Astrocyte of the spinal cord (primary cell): Measurements from ENCODE around the gene MAGEB17.

Experiments
- DNase-seq: peaks from one replicate; pipeline ENCODE4 v3.0.0; 2011; ENCODE audit warnings: low read depth, low spot score
- H3K4me3 ChIP-seq: 2 replicates; pipeline ENCODE4 v1.5.1; 2011; ENCODE audit warnings: low read depth, mild to moderate bottlenecking, low read length, moderate library complexity
- in situ Hi-C: cut with HindIII; loops from 2 replicates; pipeline ENCODE4 v1.10.0; 2017; ENCODE audit warnings: low sequenced_read_pairs
- TF ChIP-seq, protein P1 (sequence below): IDR thresholded peaks from 2 replicates; pipeline ENCODE4 v1.5.1; 2012; ENCODE audit warnings: low read depth, mild to moderate bottlenecking, low read length, inconsistent platforms

The MAGEB17 gene, protein sequence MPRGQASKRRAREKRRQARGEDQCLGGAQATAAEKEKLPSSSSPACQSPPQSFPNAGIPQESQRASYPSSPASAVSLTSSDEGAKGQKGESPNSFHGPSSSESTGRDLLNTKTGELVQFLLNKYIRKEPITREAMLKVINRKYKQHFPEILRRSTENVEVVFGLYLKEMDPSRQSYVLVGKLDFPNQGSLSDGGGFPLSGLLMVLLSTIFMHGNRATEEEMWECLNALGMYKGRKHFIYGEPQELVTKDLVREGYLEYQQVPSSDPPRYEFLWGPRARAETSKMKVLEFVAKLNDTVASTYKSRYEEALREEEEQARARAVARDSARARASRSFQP

DNA sequence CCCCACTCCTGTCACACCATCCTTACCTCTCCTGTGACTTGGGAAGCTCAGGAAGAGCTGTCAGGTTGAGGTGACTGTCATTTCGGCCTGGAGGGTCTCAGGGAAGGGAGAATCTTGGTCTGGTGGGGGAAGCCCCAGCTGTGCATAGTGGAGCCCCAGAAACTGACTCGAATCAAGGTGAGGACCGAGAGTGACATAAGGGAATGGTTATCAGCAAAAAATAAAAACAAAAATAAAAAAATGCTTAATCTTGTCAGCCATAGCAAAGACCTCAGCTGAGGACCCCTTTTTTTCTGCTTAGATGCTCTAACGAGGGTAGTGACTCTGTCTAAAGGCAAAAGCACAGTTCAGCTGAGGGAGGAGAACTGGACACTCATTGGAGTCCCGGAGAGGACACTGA lies at the start of gene MAGEB17:
Gene MAGEB17, plus strand, starts transcription at position 301 of the 400 bp plus-strand sequence. CDS start 2,902 bp downstream, outside the sequence.
- no peak within 1 kb of the TSS for H3K4me3 ChIP-seq
- DNase-seq = no peak
- TF ChIP-seq, protein P1, sequence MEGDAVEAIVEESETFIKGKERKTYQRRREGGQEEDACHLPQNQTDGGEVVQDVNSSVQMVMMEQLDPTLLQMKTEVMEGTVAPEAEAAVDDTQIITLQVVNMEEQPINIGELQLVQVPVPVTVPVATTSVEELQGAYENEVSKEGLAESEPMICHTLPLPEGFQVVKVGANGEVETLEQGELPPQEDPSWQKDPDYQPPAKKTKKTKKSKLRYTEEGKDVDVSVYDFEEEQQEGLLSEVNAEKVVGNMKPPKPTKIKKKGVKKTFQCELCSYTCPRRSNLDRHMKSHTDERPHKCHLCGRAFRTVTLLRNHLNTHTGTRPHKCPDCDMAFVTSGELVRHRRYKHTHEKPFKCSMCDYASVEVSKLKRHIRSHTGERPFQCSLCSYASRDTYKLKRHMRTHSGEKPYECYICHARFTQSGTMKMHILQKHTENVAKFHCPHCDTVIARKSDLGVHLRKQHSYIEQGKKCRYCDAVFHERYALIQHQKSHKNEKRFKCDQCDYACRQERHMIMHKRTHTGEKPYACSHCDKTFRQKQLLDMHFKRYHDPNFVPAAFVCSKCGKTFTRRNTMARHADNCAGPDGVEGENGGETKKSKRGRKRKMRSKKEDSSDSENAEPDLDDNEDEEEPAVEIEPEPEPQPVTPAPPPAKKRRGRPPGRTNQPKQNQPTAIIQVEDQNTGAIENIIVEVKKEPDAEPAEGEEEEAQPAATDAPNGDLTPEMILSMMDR = no peak
- in situ Hi-C loops = no loop called here

DNA sequence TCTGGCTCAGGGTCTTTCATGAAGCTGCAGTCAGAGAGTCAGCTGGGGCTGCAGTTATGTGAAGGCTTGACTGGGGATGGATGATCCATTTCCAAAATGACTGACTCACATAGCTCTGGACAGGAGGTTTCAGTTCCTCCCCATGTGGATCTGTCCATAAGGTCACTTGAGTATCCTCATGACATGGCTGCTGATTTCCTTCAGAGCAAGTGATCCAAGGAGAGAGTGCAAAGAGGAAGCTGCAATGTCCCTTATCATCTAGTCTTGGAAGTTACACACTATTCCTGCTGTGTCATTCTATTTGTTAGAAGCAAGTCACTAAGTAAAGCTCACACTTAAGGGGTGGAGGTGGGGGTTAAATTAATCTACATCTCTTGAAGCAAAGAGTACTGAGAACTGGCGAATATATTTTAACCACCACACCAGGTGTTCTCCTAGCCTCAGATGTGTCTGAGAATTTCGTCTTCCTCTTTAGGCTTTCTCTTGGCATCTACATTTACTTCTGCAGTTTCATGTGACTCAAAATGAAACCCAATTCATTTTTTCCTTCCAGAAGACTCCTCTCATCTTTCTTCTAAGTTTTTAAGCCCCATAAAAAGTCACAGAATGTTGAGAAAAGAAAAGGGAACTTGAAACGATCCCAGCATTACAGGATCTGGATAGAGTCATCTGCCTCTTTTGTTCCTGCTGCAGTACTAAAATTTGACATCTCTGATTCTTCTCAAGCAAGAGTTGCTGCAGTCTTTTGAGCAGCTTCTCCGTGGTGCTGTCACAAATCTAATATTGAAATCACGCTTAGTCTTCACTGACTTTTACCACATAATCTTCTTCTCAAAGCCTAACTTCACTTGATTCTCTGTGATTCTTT lies 47.7 kb upstream of the MAGEB17 start:
- DNase-seq = no peak
- H3K4me3 ChIP-seq = no peak overlapping the region
- TF ChIP-seq, protein P1 = no peak
- in situ Hi-C loops = no loop called here

DNA sequence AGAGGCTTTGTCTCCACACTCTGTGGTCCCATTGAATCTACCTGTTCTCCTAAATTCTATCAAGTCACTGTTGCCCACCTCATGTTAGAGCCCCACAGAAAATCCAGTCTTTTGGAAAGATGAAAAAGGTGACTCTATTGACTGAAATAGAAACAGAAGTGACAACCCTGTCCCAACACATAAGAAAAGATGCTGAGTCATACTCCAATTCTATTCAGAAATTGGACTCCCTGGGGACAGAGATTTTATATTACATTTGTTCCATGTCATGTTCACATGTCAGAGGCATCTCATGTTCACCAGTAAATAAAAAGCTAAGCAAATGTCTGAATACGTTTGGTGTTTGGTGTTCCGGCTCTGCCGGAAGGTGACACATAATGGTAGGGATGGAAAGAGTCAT lies 46.9 kb upstream of the MAGEB17 start:
- H3K4me3 ChIP-seq = no peak overlapping the region
- in situ Hi-C loops = no loop called here
- no peak for DNase-seq
- TF ChIP-seq, protein P1 = no peak

DNA sequence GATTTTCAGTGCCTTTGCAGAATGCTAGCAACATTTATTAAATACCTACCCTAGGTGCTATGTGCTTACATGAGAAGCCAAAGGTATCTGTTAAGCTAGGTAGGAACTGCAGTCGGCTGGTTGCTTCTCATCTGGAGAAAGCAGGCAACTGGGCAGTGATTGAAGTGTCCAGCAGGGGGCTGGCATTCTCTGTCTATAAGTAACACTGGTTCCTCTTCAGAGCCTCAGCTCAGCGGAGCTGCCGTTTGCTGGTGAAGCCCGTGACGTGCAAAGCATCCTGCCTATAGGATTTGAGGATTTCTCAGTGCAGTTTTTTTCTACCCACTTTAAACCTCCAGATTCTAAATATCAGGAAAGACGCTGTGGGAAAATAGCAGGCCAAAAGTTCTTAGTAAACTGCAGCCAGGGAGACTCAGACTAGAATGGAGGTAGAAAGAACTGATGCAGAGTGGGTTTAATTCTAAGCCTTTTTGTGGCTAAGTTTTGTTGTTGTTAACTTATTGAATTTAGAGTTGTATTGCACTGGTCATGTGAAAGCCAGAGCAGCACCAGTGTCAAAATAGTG lies 44.0 kb upstream of the MAGEB17 start, which contains the start of gene GRPR:
Gene GRPR, plus strand, starts transcription at position 344 of the 565 bp plus-strand sequence. CDS start 389 bp downstream, outside the sequence.
- in situ Hi-C loops = no loop called here
- TF ChIP-seq, protein P1 = peak; percentile 80
- H3K4me3 ChIP-seq = no peak within 1 kb of the TSS
- DNase-seq = peak; percentile 87

DNA sequence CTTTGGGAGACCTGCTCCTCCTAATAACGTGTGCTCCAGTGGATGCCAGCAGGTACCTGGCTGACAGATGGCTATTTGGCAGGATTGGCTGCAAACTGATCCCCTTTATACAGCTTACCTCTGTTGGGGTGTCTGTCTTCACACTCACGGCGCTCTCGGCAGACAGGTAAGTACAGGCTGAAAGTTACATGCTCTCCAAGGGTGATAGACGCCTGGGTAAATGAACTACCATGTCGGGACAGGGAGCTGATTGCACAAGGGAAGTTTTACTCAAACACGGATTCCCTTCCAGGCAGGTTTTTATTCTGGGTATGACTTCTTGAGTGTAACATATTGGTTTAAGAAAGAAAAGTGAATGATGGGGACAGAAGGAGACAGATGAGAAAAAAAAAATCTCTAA lies 43.1 kb upstream of the MAGEB17 start:
- H3K4me3 ChIP-seq = no peak overlapping the region
- TF ChIP-seq, protein P1 = no peak
- in situ Hi-C loops = no loop called here
- DNase-seq = no peak

DNA sequence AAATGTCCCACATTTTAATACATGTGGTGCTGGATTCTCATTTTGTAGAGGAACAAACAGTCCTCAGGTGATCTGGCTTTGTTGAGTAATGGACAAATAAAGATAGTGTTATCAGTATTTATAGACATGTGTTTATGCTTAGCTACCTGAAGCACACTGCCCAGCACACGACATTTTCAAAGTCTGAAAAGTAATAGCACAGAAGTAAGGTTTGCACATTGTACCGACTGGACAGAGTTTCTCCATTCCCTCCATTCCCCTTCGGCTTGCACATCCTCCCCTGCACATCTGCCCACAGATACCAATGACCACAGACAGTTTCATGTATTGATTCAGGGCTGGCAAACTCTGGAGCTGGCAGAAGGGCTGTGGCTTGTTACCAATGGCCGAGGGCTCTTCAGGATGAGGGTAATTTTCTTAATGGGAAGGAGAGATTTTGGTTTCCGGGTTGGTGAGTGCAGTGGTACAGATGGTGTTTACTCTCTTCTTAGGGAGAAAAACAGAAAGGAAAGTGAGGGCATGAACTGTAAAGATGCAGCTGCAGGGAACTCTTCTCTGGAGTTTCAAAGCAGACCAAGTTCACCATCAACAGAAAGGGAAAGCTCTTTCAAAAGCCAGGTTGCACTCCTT lies 41.6 kb upstream of the MAGEB17 start:
- H3K4me3 ChIP-seq = no peak overlapping the region
- no peak for DNase-seq
- in situ Hi-C loops = no loop called here
- TF ChIP-seq, protein P1 = no peak
